K562 (cell line): ENCODE measurements around the gene MSTN. TPM values are rescaled to one million over a fixed set of nuclear protein-coding genes. Genes with fewer than 3 reads are reported as not detected.

Experiments used
- ATAC-seq: fragments of 200-7000 bp; cut with Tn5 transposase; 3 replicates; pipeline ENCODE4 v1.9.1; 2020; ENCODE audit warnings: moderate library complexity
- BruUV-seq: library from RNA; stranded (reverse); fragments of 400-500 nt; replicated peaks from 2 replicates; lab custom pipeline; 2021; lab: Mats Ljungman, UMichigan
- CTCF ChIA-PET: fragments of 300-600 bp; formaldehyde crosslinking; extraction: SDS; loops from one replicate; lab custom pipeline; 2021; ENCODE audit warnings: low intra/inter-chr PET ratio; lab: Yijun Ruan, JAX
- POLR2A ChIA-PET: fragments of 300-600, 350-650 bp; sonication (Branson Sonifier 250); formaldehyde crosslinking; extraction: SDS; loops from one replicate; lab custom pipeline; 2021; ENCODE audit warnings: antibody characterized with exemption, inconsistent platforms; lab: Yijun Ruan, JAX
- DNase-seq, 4 experiments: peaks; one replicate each; pipeline versions ENCODE4 v3.0.0 to v3.0.0-alpha.2; 2011 to 2018; ENCODE audit warnings: low spot score in 3 of 4, mixed read lengths in 3 of 4; ENCODE audit errors: extremely low read depth in 1 of 4
- FAIRE-seq: peaks from 2 replicates; lab custom pipeline; 2011; peaks lifted over from hg19 to GRCh38; lab: Jason Lieb, UNC
- H2AFZ ChIP-seq: 2 replicates; pipeline ENCODE4 v1.6.0; 2011; ENCODE audit warnings: low read depth, low read length, control low read depth, inconsistent platforms
- H3K27ac ChIP-seq: fragments of 200-600 bp; 3 replicates; pipeline ENCODE4 v1.8.0; 2011; ENCODE audit warnings: low read depth, mild to moderate bottlenecking, control low read depth, inconsistent platforms, low read length, moderate library complexity, mixed read lengths; ENCODE audit errors: extremely low read depth
- H3K27me3 ChIP-seq, 2 experiments: fragments of 300-600 bp in 1 of 2; 2 replicates in 1 of 2; 3 replicates in 1 of 2; pipeline versions ENCODE4 v1.6.0 to v1.8.0; 2011; ENCODE audit warnings: inconsistent platforms in 2 of 2, low read length in 2 of 2, mild to moderate bottlenecking in 1 of 2, mixed read lengths in 1 of 2, moderate library complexity in 1 of 2; ENCODE audit not compliant: control insufficient read depth in 2 of 2, insufficient read depth in 2 of 2
- H3K36me3 ChIP-seq: fragments of 300-600 bp; 3 replicates; pipeline ENCODE4 v1.8.0; 2011; ENCODE audit warnings: mild to moderate bottlenecking, low read length, inconsistent platforms; ENCODE audit not compliant: control insufficient read depth, insufficient read depth
- H3K4me1 ChIP-seq, 2 experiments: fragments of 200-600 bp in 1 of 2; replicated peaks in 1 of 2; 2 replicates in 1 of 2; 3 replicates in 1 of 2; pipeline versions ENCODE4 v1.5.1 to v1.8.0; 2011; ENCODE audit warnings: inconsistent platforms in 2 of 2, low read length in 2 of 2, mild to moderate bottlenecking in 1 of 2, mixed read lengths in 1 of 2, moderate library complexity in 1 of 2; ENCODE audit not compliant: control insufficient read depth in 2 of 2, insufficient read depth in 2 of 2
- H3K4me2 ChIP-seq: 2 replicates; pipeline ENCODE4 v1.6.1; 2011; ENCODE audit warnings: low read length, control low read depth, inconsistent platforms, mixed read lengths; ENCODE audit not compliant: insufficient read depth
- H3K4me3 ChIP-seq: fragments of 200-600 bp; sonication (generic), shearing (Covaris generic); 2 replicates; pipeline ENCODE4 v1.5.1; 2016; ENCODE audit warnings: control low read depth, inconsistent platforms
- H3K79me2 ChIP-seq: fragments of 200-600 bp; 3 replicates; pipeline ENCODE4 v1.8.0; 2011; ENCODE audit warnings: low read length, inconsistent platforms; ENCODE audit not compliant: control insufficient read depth, insufficient read depth
- H3K9ac ChIP-seq, 2 experiments: 2 replicates each; pipeline versions ENCODE4 v1.6.0 to v1.6.1; 2011; ENCODE audit warnings: low read depth in 2 of 2, low read length in 2 of 2, control low read depth in 1 of 2, inconsistent platforms in 1 of 2, mild to moderate bottlenecking in 1 of 2, mixed read lengths in 1 of 2; ENCODE audit not compliant: insufficient read depth in 1 of 2
- H3K9me1 ChIP-seq: one replicate; pipeline ENCODE4 v1.6.0; 2011; ENCODE audit warnings: inconsistent platforms, mild to moderate bottlenecking, low read length, moderate library complexity; ENCODE audit not compliant: control insufficient read depth, insufficient read depth
- H3K9me3 ChIP-seq: replicated peaks from 2 replicates; pipeline ENCODE4 v1.5.1; 2011; ENCODE audit warnings: low read depth, low read length, inconsistent platforms; ENCODE audit not compliant: control insufficient read depth, insufficient read depth
- H4K20me1 ChIP-seq: replicated peaks from 2 replicates; pipeline ENCODE4 v1.6.1; 2011; ENCODE audit warnings: low read length, inconsistent platforms, mixed read lengths; ENCODE audit not compliant: control insufficient read depth, insufficient read depth
- CBX8 ChIP-seq: fragments of 200-600 bp; sonication (generic); IDR thresholded peaks from 2 replicates; pipeline ENCODE4 v1.6.1; 2012; ENCODE audit warnings: borderline replicate concordance, mixed run types, low read depth, mild to moderate bottlenecking, moderate library complexity, mixed read lengths, low read length, control low read depth, inconsistent platforms; ENCODE audit not compliant: poor library complexity, severe bottlenecking; ENCODE audit errors: extremely low read depth
- CHD4 ChIP-seq: fragments of 200-600 bp; sonication (generic); IDR thresholded peaks from 3 replicates; pipeline ENCODE4 v1.6.1; 2012; ENCODE audit warnings: low read depth, mild to moderate bottlenecking, mixed read lengths, low read length, inconsistent platforms; ENCODE audit not compliant: insufficient read depth, insufficient replicate concordance, poor library complexity, severe bottlenecking
- DNMT1 ChIP-seq: fragments of 450-650 bp; IDR thresholded peaks from 2 replicates; pipeline ENCODE4 v1.6.1; 2016; ENCODE audit warnings: antibody characterized with exemption, mild to moderate bottlenecking
- HDAC3 ChIP-seq: fragments of 450-650 bp; IDR thresholded peaks from 2 replicates; pipeline ENCODE4 v1.6.1; 2018; ENCODE audit warnings: borderline replicate concordance, mild to moderate bottlenecking, moderate library complexity; ENCODE audit not compliant: partially characterized antibody
- JUND ChIP-seq, 2 experiments: IDR thresholded peaks; 2 replicates in 1 of 2; 3 replicates in 1 of 2; pipeline ENCODE4 v1.6.1; 2011; ENCODE audit warnings: borderline replicate concordance in 2 of 2, low read depth in 2 of 2, low read length in 2 of 2, improper control_type of control experiment in 1 of 2, missing biosample characterization in 1 of 2, missing genetic modification characterization in 1 of 2, missing genetic modification reagents in 1 of 2
- SREBF1 ChIP-seq: fragments of 150-350 bp; IDR thresholded peaks from 2 replicates; pipeline ENCODE4 v1.6.1; 2014; ENCODE audit warnings: antibody characterized with exemption, low read depth, low read length, borderline replicate concordance
- ZKSCAN1 ChIP-seq: fragments of 150-350 bp; IDR thresholded peaks from 2 replicates; pipeline ENCODE4 v1.6.1; 2016; ENCODE audit warnings: low read depth, low read length
- WGBS: fragments of 100-300 bp; shearing (Covaris generic); methylation state at CpG from one replicate; pipeline ENCODE4 v1.1.6; 2016; ENCODE audit warnings: low coverage, mixed read lengths; ENCODE audit not compliant: insufficient coverage; ENCODE audit errors: missing lambda C conversion rate; 5-methylcytosine and 5-hydroxymethylcytosine counted together
- in situ Hi-C: fragments of 300-500 bp; cut with MboI; formaldehyde crosslinking; loops from 4 replicates; pipeline ENCODE4 v1.15.0; 2018; ENCODE audit warnings: inconsistent platforms, mixed read lengths
- intact Hi-C: fragments of 100-400 bp; cut with micrococcal nuclease; formaldehyde crosslinking; loops from 2 replicates; pipeline ENCODE4 v1.14.2; 2022
- polyA plus RNA-seq, 8 experiments: library from polyadenylated mRNA; depleted of rRNA in 4 of 8; stranded (reverse) in 5 of 8; unstranded in 3 of 8; fragments of >200 nt; fragmentation: Nextera tagmentation in 2 of 8; fragmentation: Illumina TruSeq in 1 of 8; extraction: Ambion mirVana in 2 of 8; extraction: Trizol in 1 of 8; gene quantifications; 2 replicates each; pipeline versions ENCODE4 v1.2.1 to v1.2.3, GENCODE V29; 2011 to 2014; ENCODE audit warnings: inconsistent platforms in 1 of 8, missing spikeins in 1 of 8
- total RNA-seq, 7 experiments: library from RNA; depleted of rRNA in 6 of 7; stranded (reverse); fragments of >200 nt in 6 of 7; fragmentation: Illumina TruSeq in 2 of 7; extraction: Trizol in 2 of 7; gene quantifications; 2 replicates each; pipeline versions ENCODE4 v1.2.1 to v1.2.3, GENCODE V29; 2011 to 2021; ENCODE audit warnings: low replicate concordance in 1 of 7
- TF ChIP-seq, protein P1 (sequence below), 2 experiments: fragments of 450-650 bp; conservative IDR thresholded peaks; 2 replicates each; pipeline ENCODE4 v1.6.1; 2017; ENCODE audit warnings: mild to moderate bottlenecking in 2 of 2, moderate library complexity in 2 of 2
- TF ChIP-seq, protein P2 (sequence below): IDR thresholded peaks from 2 replicates; pipeline ENCODE4 v1.6.1; 2011; ENCODE audit warnings: borderline replicate concordance, low read depth, mild to moderate bottlenecking, moderate library complexity, low read length; ENCODE audit not compliant: insufficient read depth, poor library complexity, severe bottlenecking

The MSTN gene
- total and polyA plus RNA-seq, 9 of the 15 experiments (the other 6 are each of a cell fraction or from before 2014, with no cell fraction given) = not detected

DNA sequence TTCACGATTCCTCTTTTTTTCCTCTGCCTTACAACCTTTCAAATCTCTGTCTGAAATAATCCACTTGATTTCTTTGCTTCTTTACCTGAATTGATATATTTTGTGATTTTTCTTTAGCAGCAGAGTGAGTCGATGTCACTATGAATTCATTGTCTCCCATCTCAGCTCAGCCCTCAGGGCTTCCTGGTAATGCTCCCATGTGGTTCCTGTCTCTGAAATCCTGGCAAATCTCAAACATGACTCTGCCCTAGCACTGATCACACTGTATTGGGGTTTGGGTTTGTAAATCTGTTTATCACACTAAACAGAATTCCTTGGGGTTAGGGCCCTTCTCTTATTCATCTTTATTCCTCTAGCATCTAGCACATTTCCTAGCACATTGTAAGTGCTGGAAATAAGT, 43.0 kb upstream of the MSTN start:
- Histone ChIP-seq H3K9me1 (no peaks in the 10 kb centered on the region), H3K9ac (no peak overlapping the region), H3K9me3 (no peaks in the 10 kb centered on the region), H3K4me1 (no peaks in the 10 kb centered on the region), H3K36me3 (no peaks in the 10 kb centered on the region), H2AFZ (no peak overlapping the region), H4K20me1 (no peaks in the 10 kb centered on the region), H3K79me2 (no peaks in the 10 kb centered on the region), H3K27me3 (no peaks in the 10 kb centered on the region), H3K4me3 (no peak overlapping the region), H3K4me2 (no peak overlapping the region), H3K27ac (no peak overlapping the region)
- WGBS = 4% methylated on average over 2 of the region's 2 CpGs
- no peak for FAIRE-seq
- no TSS peak for BruUV-seq
- DNase-seq = no peak
- in situ Hi-C loops (no loop called here), intact Hi-C loops (no loop called here)
- ChIA-PET CTCF (no interaction called here), POLR2A (interaction anchor here (0.7 kb wide), 1 partner anchor 11 kb away, joined by 3 read pairs; no protein-coding TSS in a partner anchor)
- TF ChIP-seq CHD4 (no peak), ZKSCAN1 (no peak), HDAC3 (no peak), JUND (IDR thresholded peaks at IDR 0.05; ENCODE audit: borderline replicate concordance, low read depth, low read length) (no peak), JUND (tag; IDR thresholded peaks at IDR 0.05; ENCODE audit: borderline replicate concordance, low read depth, low read length) (no peak), DNMT1 (no peak), SREBF1 (no peak), CBX8 (no peak)
- TF ChIP-seq, protein P1, sequence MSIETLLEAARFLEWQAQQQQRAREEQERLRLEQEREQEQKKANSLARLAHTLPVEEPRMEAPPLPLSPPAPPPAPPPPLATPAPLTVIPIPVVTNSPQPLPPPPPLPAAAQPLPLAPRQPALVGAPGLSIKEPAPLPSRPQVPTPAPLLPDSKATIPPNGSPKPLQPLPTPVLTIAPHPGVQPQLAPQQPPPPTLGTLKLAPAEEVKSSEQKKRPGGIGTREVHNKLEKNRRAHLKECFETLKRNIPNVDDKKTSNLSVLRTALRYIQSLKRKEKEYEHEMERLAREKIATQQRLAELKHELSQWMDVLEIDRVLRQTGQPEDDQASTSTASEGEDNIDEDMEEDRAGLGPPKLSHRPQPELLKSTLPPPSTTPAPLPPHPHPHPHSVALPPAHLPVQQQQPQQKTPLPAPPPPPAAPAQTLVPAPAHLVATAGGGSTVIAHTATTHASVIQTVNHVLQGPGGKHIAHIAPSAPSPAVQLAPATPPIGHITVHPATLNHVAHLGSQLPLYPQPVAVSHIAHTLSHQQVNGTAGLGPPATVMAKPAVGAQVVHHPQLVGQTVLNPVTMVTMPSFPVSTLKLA (conservative IDR thresholded peaks at IDR 0.05) = no peak
- TF ChIP-seq, protein P2, sequence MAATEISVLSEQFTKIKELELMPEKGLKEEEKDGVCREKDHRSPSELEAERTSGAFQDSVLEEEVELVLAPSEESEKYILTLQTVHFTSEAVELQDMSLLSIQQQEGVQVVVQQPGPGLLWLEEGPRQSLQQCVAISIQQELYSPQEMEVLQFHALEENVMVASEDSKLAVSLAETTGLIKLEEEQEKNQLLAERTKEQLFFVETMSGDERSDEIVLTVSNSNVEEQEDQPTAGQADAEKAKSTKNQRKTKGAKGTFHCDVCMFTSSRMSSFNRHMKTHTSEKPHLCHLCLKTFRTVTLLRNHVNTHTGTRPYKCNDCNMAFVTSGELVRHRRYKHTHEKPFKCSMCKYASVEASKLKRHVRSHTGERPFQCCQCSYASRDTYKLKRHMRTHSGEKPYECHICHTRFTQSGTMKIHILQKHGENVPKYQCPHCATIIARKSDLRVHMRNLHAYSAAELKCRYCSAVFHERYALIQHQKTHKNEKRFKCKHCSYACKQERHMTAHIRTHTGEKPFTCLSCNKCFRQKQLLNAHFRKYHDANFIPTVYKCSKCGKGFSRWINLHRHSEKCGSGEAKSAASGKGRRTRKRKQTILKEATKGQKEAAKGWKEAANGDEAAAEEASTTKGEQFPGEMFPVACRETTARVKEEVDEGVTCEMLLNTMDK = no peak
- no peak for ATAC-seq
